ENCODE data around the gene KRTAP1-5.
"Not testable (repeated sequence)": the region's sequence is repeated elsewhere in the genome, so short reads cannot be mapped to it uniquely, and the experiment has no call there.

The KRTAP1-5 gene

GRCh38 chr17:41026715-41027471 lies at the start of gene KRTAP1-5:
Gene KRTAP1-5, minus strand, starts transcription at chr17:41027208. Its CDS starts 53 bp downstream, at chr17:41027155.
- peak; percentile 94 for DNase-seq (ENCODE audit: low read depth)

- no peak for DNase-seq (ENCODE audit: low read depth)
Observed at GRCh38 chr17:41076788-41077187, 49.8 kb upstream of the KRTAP1-5 start.

- no peak for DNase-seq (ENCODE audit: low read depth)
Observed at GRCh38 chr17:41073676-41074075, 46.7 kb upstream of the KRTAP1-5 start.

GRCh38 chr17:41071606-41072360 lies 44.8 kb upstream of the KRTAP1-5 start:
- DNase-seq (ENCODE audit: low read depth): no peak

- DNase-seq (ENCODE audit: low read depth): no peak
Observed at GRCh38 chr17:41069031-41069430, 42.0 kb upstream of the KRTAP1-5 start.

GRCh38 chr17:41067281-41067680 lies 40.3 kb upstream of the KRTAP1-5 start:
- DNase-seq (ENCODE audit: low read depth): peak; percentile 80

GRCh38 chr17:41065829-41066624 lies 39.0 kb upstream of the KRTAP1-5 start, which contains the start of gene KRTAP2-4:
Gene KRTAP2-4, minus strand, starts transcription at chr17:41065879. Its CDS starts 34 bp downstream, at chr17:41065845.
- peak; percentile 96 for DNase-seq (ENCODE audit: low read depth)

- not testable (repeated sequence) for DNase-seq (ENCODE audit: low read depth)
Observed at GRCh38 chr17:41065016-41065689, 38.1 kb upstream of the KRTAP1-5 start.

- DNase-seq (ENCODE audit: low read depth): no peak
Observed at GRCh38 chr17:41064301-41064700, 37.3 kb upstream of the KRTAP1-5 start.

GRCh38 chr17:41063449-41063848 lies 36.4 kb upstream of the KRTAP1-5 start:
- DNase-seq (ENCODE audit: low read depth): no peak

GRCh38 chr17:41061964-41062363 lies 35.0 kb upstream of the KRTAP1-5 start:
- peak; percentile 99 for DNase-seq (ENCODE audit: low read depth)

- peak; percentile 98 for DNase-seq (ENCODE audit: low read depth)
Observed at GRCh38 chr17:41060052-41060604, 33.1 kb upstream of the KRTAP1-5 start, which contains the start of gene KRTAP2-3. Gene KRTAP2-3, minus strand, starts transcription at chr17:41060114. Its CDS starts 64 bp downstream, at chr17:41060050.

- DNase-seq (ENCODE audit: low read depth): peak; percentile 97
Observed at GRCh38 chr17:41059276-41060051, 32.5 kb upstream of the KRTAP1-5 start.

GRCh38 chr17:41058741-41059140 lies 31.7 kb upstream of the KRTAP1-5 start:
- DNase-seq (ENCODE audit: low read depth): peak; percentile 31

- DNase-seq (ENCODE audit: low read depth): no peak
Observed at GRCh38 chr17:41057547-41057946, 30.5 kb upstream of the KRTAP1-5 start.

GRCh38 chr17:41055130-41055529 lies 28.1 kb upstream of the KRTAP1-5 start, which contains the start of gene KRTAP2-2:
Gene KRTAP2-2, minus strand, starts transcription at chr17:41055230. Its CDS starts 19 bp downstream, at chr17:41055211.
- not testable (repeated sequence) for DNase-seq (ENCODE audit: low read depth)

GRCh38 chr17:41054556-41054955 lies 27.5 kb upstream of the KRTAP1-5 start:
- not testable (repeated sequence) for DNase-seq (ENCODE audit: low read depth)

GRCh38 chr17:41054025-41054424 lies 27.0 kb upstream of the KRTAP1-5 start:
- no peak for DNase-seq (ENCODE audit: low read depth)

GRCh38 chr17:41052566-41052965 lies 25.6 kb upstream of the KRTAP1-5 start:
- peak; percentile 87 for DNase-seq (ENCODE audit: low read depth)

- DNase-seq (ENCODE audit: low read depth): peak; percentile 96
Observed at GRCh38 chr17:41049110-41049509, 22.1 kb upstream of the KRTAP1-5 start.
